Ovary (tissue), 9 donors: ENCODE measurements around the gene MRPL1. TPM values are rescaled to one million over a fixed set of nuclear protein-coding genes. Genes with fewer than 3 reads are reported as not detected.
A peak's percentile ranks its signal among the peaks of the same experiment; 100 is the strongest.

ENCODE experiments used
- DNase-seq, 5 donors: peaks; one replicate each; pipeline ENCODE4 v3.0.0-alpha.2; 2019 to 2020
- H3K27ac ChIP-seq, 2 donors: fragments of 200-600 bp; one replicate each; pipeline versions ENCODE4 v1.5.1 to v1.8.0; 2019 to 2022
- H3K27me3 ChIP-seq: fragments of 200-600 bp; one replicate; pipeline ENCODE4 v1.8.0; 2022
- H3K36me3 ChIP-seq: fragments of 200-600 bp; sonication (generic); one replicate; pipeline ENCODE4 v1.5.1; 2019
- H3K4me1 ChIP-seq: one replicate; pipeline ENCODE4 v1.8.1; 2013; ENCODE audit warnings: mild to moderate bottlenecking, moderate library complexity; ENCODE audit not compliant: insufficient read depth
- H3K4me3 ChIP-seq: fragments of 200-600 bp; sonication (generic); one replicate; pipeline ENCODE4 v1.5.1; 2017
- H3K9me3 ChIP-seq, 2 donors: fragments of 200-600 bp in 1 of 2; sonication (generic) in 1 of 2; one replicate each; pipeline versions ENCODE4 v1.5.1 to v1.8.1; 2013 to 2019; ENCODE audit warnings: mild to moderate bottlenecking in 1 of 2, moderate library complexity in 1 of 2
- EP300 ChIP-seq: sonication (generic); formaldehyde crosslinking; IDR thresholded peaks from one replicate; pipeline ENCODE4 v1.6.1; 2017; ENCODE audit warnings: antibody characterized with exemption
- POLR2A ChIP-seq: fragments of 450-650 bp; IDR thresholded peaks from one replicate; pipeline ENCODE4 v1.6.1; 2017; ENCODE audit warnings: antibody characterized with exemption, mild to moderate bottlenecking, moderate library complexity
- WGBS, 3 donors: extraction: QIAGEN DNeasy Blood & Tissue Kit in 1 of 3; methylation state at CpG; one replicate each; pipeline versions ENCODE4 v1.1.5 to v1.1.7; 2013 to 2017; 5-methylcytosine and 5-hydroxymethylcytosine counted together
- intact Hi-C, 4 donors: fragments of 100-400 bp; cut with DNase I; formaldehyde crosslinking; loops; one replicate each; pipeline versions ENCODE4 v1.11.0 to v1.15.1; 2022 to 2023
- polyA plus RNA-seq, 2 donors: library from polyadenylated mRNA; stranded (reverse); fragments of 200-250 nt in 1 of 2; fragments of 350-450 nt in 1 of 2; fragmentation: Illumina TruSeq in 1 of 2; extraction: RNeasy Lipid Tissue Mini Kit (QIAGEN cat#74804) in 1 of 2; gene quantifications; one replicate each; pipeline ENCODE4 v1.2.3, GENCODE V29; 2013 to 2014
- total RNA-seq, 7 donors: library from RNA; depleted of rRNA in 2 of 7; stranded (reverse); fragments of >200 nt in 2 of 7; fragmentation: NEBNext Ultra II Directional in 3 of 7; extraction: Animal tissue kit (Norgen Biotek cat#: 25700) in 3 of 7; gene quantifications; one replicate each; pipeline versions ENCODE4 v1.1.0 to v1.2.4, GENCODE V29; 2016 to 2023
- TF ChIP-seq, protein P1 (sequence below), 3 donors: fragments of 450-650 bp in 2 of 3; fragments of 200-600 bp in 1 of 3; IDR thresholded peaks; one replicate each; pipeline versions ENCODE4 v1.5.1 to v1.8.0; 2016 to 2022; ENCODE audit warnings: antibody characterized with exemption in 3 of 3, mild to moderate bottlenecking in 1 of 3
- donor health status: DM: no; HTN: no; CAD: no; lungs with moderate emphysema.
- donor health status: DM: no; HTN: no; CAD: no.
- donor health status: Bipolar disorder and iron deficiency.
- donor health status: DM: yes; HTN: yes; CAD: no.
- donor health status: DM: no; HTN: no; CAD: no.
- donor health status: DM: yes; HTN: yes; CAD: no.

MRPL1 gene
- total and polyA plus RNA-seq, 9 donors, result 14.5 to 31.4 (median 24.3) TPM

GRCh38 chr4:77818073-77818601 lies 44.5 kb upstream of the MRPL1 start:
- WGBS, 3 donors, result 0 to 1% (median 0%) methylated on average over 13 of the region's 13 CpGs
- peak; percentile 64 to 76 (median 69) for DNase-seq

DNA sequence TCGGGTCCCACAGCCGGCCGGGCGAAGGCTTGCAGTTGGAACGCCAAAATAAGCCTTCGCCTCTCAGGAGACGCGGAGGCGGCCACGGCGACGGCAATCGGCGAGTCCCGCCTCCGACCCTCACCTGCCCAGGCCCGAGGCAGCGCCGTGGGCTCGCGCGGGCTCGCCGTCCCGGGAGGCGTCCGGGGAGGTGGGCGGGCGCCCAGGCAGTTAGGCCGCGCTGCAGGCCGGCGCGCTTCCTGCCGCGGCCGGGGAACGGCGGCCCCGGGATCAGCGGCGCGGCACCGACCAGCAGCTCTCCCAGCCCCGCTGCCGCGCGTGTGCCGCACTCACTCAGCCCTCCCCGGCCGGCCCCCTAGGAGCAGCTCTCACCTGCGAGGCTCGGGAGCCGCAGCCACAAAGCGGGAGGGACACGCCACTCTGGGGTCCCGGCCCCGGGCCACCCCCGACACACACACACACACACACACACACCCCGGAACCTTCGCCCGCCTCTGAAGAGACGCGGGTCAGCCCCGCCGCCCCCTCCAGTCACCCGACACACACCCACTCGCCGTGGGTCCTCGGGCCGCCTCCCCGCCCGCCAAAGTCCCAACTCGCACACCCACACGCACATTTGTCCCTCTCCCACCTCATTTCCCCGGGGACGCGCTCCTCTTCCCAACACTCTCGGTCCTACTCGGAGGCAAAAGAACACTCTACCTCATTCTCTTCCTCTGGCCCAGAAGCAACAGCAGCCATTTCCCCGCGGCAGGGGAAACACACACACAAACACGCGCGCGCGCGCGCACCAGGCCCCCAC lies 43.8 kb upstream of the MRPL1 start, which contains the start of gene CNOT6L:
Gene CNOT6L, minus strand, starts transcription at position 767 of the 802 bp plus-strand sequence. Its CDS starts 60 bp downstream, at position 707.
- H3K4me3 ChIP-seq, result peak within 1 kb of the TSS; percentile 90
- H3K36me3 ChIP-seq, result no peaks in the 10 kb centered on the region
- H3K9me3 ChIP-seq, result no peaks in the 10 kb centered on the region
- intact Hi-C loops, result loop anchor here in 1 of 4 donors (2.0 kb wide), 1 partner anchor 44 kb away; the partner anchor contains the start of gene MRPL1
- H3K27ac ChIP-seq, result peak within 1 kb of the TSS; percentile 98
- TF ChIP-seq, protein P1, sequence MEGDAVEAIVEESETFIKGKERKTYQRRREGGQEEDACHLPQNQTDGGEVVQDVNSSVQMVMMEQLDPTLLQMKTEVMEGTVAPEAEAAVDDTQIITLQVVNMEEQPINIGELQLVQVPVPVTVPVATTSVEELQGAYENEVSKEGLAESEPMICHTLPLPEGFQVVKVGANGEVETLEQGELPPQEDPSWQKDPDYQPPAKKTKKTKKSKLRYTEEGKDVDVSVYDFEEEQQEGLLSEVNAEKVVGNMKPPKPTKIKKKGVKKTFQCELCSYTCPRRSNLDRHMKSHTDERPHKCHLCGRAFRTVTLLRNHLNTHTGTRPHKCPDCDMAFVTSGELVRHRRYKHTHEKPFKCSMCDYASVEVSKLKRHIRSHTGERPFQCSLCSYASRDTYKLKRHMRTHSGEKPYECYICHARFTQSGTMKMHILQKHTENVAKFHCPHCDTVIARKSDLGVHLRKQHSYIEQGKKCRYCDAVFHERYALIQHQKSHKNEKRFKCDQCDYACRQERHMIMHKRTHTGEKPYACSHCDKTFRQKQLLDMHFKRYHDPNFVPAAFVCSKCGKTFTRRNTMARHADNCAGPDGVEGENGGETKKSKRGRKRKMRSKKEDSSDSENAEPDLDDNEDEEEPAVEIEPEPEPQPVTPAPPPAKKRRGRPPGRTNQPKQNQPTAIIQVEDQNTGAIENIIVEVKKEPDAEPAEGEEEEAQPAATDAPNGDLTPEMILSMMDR (IDR thresholded peaks at IDR 0.05), result no peak
- TF ChIP-seq POLR2A, result peak; percentile 32
- DNase-seq, result peak; percentile 67 to 85 (median 74)
- peaks cover 9% of the 10 kb centered on the region for H3K4me1 ChIP-seq
- 0 to 1% (median 0%) methylated on average over 47 to 89 of the region's 89 CpGs for WGBS, 3 donors
- H3K27me3 ChIP-seq, result no peaks in the 10 kb centered on the region

More at GRCh38 chr4:77818073-77818601, 44.5 kb upstream of the MRPL1 start:
- H3K9me3 ChIP-seq, result no peaks in the 10 kb centered on the region
- no peak for TF ChIP-seq POLR2A
- TF ChIP-seq, protein P1 (IDR thresholded peaks at IDR 0.05), result peak; percentile 29 to 60 (median 32)
- H3K27ac ChIP-seq, result peak overlapping the region; percentile 98
- intact Hi-C loops, result loop anchor here in 1 of 4 donors (2.0 kb wide), 1 partner anchor 45 kb away; the partner anchor contains the start of gene MRPL1
- no peaks in the 10 kb centered on the region for H3K36me3 ChIP-seq
- no peaks in the 10 kb centered on the region for H3K27me3 ChIP-seq
- peaks cover 9% of the 10 kb centered on the region for H3K4me1 ChIP-seq
- peak overlapping the region; percentile 90 for H3K4me3 ChIP-seq

DNA sequence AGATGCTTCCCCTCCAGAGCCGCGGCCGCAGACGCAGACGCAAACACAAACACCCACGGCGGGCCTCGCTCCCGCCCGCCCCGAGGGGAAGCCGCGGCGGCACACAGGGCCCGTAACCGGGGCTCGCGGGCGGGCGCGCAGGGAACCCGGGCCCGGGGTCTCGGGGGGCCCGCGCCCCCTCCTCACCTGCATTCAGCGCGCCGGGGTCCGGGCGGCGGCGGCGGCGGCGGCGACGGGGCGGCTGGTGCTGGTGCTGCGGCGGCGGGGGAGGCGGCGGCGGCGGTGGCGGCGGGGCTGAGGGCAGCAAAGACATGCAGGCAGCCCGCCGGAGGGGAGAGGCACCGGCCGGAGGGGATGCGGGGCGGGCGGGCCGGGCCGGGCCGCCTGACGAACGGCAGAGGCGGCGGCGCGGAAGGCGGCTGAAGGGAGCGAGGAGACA lies 43.2 kb upstream of the MRPL1 start:
- intact Hi-C loops, result loop anchor here in 1 of 4 donors (2.0 kb wide), 1 partner anchor 43 kb away; the partner anchor contains the start of gene MRPL1
- 0 to 2% (median 0%) methylated on average over 18 to 65 of the region's 66 CpGs for WGBS, 3 donors
- H3K9me3 ChIP-seq, result no peaks in the 10 kb centered on the region
- H3K27me3 ChIP-seq, result no peaks in the 10 kb centered on the region
- DNase-seq, result no peak
- no peak for TF ChIP-seq EP300
- no peak for TF ChIP-seq POLR2A
- TF ChIP-seq, protein P1 (IDR thresholded peaks at IDR 0.05), result no peak
- peak overlapping the region; percentile 90 for H3K4me3 ChIP-seq
- H3K4me1 ChIP-seq, result peaks cover 9% of the 10 kb centered on the region
- H3K27ac ChIP-seq, result peak overlapping the region; percentile 98
- no peaks in the 10 kb centered on the region for H3K36me3 ChIP-seq

DNA sequence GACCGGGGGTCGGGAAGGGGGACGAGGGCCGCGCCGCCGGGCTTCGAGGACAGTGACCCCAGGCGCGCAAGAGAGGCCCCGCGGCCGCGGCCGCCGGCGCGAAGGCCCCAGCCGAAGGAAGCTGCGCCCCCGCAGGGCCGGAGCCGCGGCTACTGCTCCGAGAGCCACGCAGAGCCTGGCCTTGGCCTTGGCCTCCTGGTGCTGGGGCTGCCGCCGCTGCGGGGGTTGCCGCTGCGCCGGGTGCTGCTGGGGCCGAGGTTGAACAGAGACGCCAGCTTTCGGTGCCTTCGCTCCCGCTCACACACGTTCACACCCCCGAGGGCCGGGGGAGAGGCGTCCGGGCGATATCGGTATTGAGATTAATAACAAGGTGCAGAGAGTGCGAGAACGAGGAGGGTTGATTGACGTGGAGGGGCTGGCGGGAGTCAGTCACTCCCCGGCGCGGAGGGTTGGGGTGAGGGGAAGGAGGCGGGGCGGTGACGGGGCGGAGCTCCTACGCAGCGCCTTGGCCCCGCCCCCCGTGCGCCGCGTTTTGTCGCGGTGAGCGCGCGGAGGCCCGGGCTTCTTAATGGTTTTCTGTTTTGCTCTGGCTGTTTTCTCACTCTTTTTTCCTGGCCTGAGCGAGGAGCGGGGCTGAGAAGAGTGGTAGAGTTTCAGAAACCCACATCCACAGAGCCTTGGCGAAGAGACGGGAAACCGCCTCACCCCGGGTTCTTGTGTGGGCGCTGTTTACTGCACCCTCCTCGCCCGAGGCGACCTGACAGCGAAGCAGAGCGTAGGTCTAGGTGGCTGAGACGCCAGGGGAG lies 42.6 kb upstream of the MRPL1 start:
- peak overlapping the region; percentile 90 for H3K4me3 ChIP-seq
- intact Hi-C loops, result loop anchor here in 2 of 4 donors (2.0 kb wide), 1 partner anchor 43 kb away; the partner anchor contains the start of gene MRPL1 (in 2 of the 2)
- no peaks in the 10 kb centered on the region for H3K27me3 ChIP-seq
- H3K9me3 ChIP-seq, result no peaks in the 10 kb centered on the region
- peak; percentile 66 for TF ChIP-seq POLR2A
- TF ChIP-seq EP300, result no peak
- TF ChIP-seq, protein P1 (IDR thresholded peaks at IDR 0.05), result no peak
- peaks cover 9% of the 10 kb centered on the region for H3K4me1 ChIP-seq
- DNase-seq, result peak; percentile 90 to 94 (median 93)
- peak overlapping the region; percentile 98 for H3K27ac ChIP-seq
- 0% methylated on average over 48 to 81 of the region's 81 CpGs for WGBS, 3 donors
- H3K36me3 ChIP-seq, result no peaks in the 10 kb centered on the region
